ENCODE results near the gene CLOCK.

GRCh38 chr4:55588160-55588559, 41.5 kb upstream of the CLOCK start:
- TF ChIP-seq POLR2AphosphoS5 (IDR thresholded peaks at IDR 0.05; ENCODE audit: low read depth, low read length), result no peak
- no peak for TF ChIP-seq TAF1 (IDR thresholded peaks at IDR 0.05; ENCODE audit: borderline replicate concordance, insufficient read depth, low read length)
- TF ChIP-seq SIN3A (IDR thresholded peaks at IDR 0.05; ENCODE audit: borderline replicate concordance, insufficient read depth, low read length), result no peak

Measured in PFSK-1 (cell line).